ENCODE results near the gene TMEM30A.

Gene TMEM30A

GRCh38 chr6:75329703-75330102, 45.1 kb upstream of the TMEM30A start:
- Histone ChIP-seq H3K9ac (ENCODE audit: low read depth, low read length, poor library complexity, severe bottlenecking) (no peak overlapping the region), H2AFZ (ENCODE audit: low read length) (no peak overlapping the region), H3K27me3 (ENCODE audit: insufficient read depth, low read length, poor library complexity, severe bottlenecking) (no peaks in the 10 kb centered on the region), H3K4me2 (ENCODE audit: low read depth, low read length, poor library complexity, severe bottlenecking) (no peak overlapping the region), H3K9me3 (ENCODE audit: insufficient read depth, low read depth, low read length) (no peaks in the 10 kb centered on the region), H3K9me2 (replicated peaks; ENCODE audit: low read depth, low read length) (no peaks in the 10 kb centered on the region), H3F3A (ENCODE audit: low read depth) (no peaks in the 10 kb centered on the region), H3K36me3 (ENCODE audit: insufficient read depth, low read length) (no peaks in the 10 kb centered on the region), H3K4me3 (ENCODE audit: low read length, poor library complexity, severe bottlenecking) (no peak overlapping the region), H3K4me1 (ENCODE audit: insufficient read depth, low read length, poor library complexity, severe bottlenecking) (no peaks in the 10 kb centered on the region), H3K79me2 (ENCODE audit: insufficient read depth, low read length) (no peaks in the 10 kb centered on the region), H4K20me1 (ENCODE audit: insufficient read depth, low read length, poor library complexity, severe bottlenecking) (no peaks in the 10 kb centered on the region)
- no peak for TF ChIP-seq EZH2phosphoT487 (IDR thresholded peaks at IDR 0.05; ENCODE audit: borderline replicate concordance)
- TF ChIP-seq CTCF (conservative IDR thresholded peaks at IDR 0.05; ENCODE audit: low read length) = no peak

- no peaks in the 10 kb centered on the region for H3K79me2 ChIP-seq (ENCODE audit: insufficient read depth, low read length)
- H3K9me2 ChIP-seq (replicated peaks; ENCODE audit: low read depth, low read length) = no peaks in the 10 kb centered on the region
- no peak overlapping the region for H3K9ac ChIP-seq (ENCODE audit: low read depth, low read length, poor library complexity, severe bottlenecking)
- no peaks in the 10 kb centered on the region for H3K27me3 ChIP-seq (ENCODE audit: insufficient read depth, low read length, poor library complexity, severe bottlenecking)
- H3K4me3 ChIP-seq (ENCODE audit: low read length, poor library complexity, severe bottlenecking) = no peak overlapping the region
- H3F3A ChIP-seq (ENCODE audit: low read depth) = no peaks in the 10 kb centered on the region
- H3K36me3 ChIP-seq (ENCODE audit: insufficient read depth, low read length) = no peaks in the 10 kb centered on the region
- H4K20me1 ChIP-seq (ENCODE audit: insufficient read depth, low read length, poor library complexity, severe bottlenecking) = no peaks in the 10 kb centered on the region
- H2AFZ ChIP-seq (ENCODE audit: low read length) = no peak overlapping the region
- TF ChIP-seq CTCF (conservative IDR thresholded peaks at IDR 0.05; ENCODE audit: low read length) (no peak), EZH2phosphoT487 (IDR thresholded peaks at IDR 0.05; ENCODE audit: borderline replicate concordance) (no peak)
- H3K4me2 ChIP-seq (ENCODE audit: low read depth, low read length, poor library complexity, severe bottlenecking) = no peak overlapping the region
- no peaks in the 10 kb centered on the region for H3K9me3 ChIP-seq (ENCODE audit: insufficient read depth, low read depth, low read length)
- no peaks in the 10 kb centered on the region for H3K4me1 ChIP-seq (ENCODE audit: insufficient read depth, low read length, poor library complexity, severe bottlenecking)
Measured at GRCh38 chr6:75327807-75328206, 43.2 kb upstream of the TMEM30A start.

DNA sequence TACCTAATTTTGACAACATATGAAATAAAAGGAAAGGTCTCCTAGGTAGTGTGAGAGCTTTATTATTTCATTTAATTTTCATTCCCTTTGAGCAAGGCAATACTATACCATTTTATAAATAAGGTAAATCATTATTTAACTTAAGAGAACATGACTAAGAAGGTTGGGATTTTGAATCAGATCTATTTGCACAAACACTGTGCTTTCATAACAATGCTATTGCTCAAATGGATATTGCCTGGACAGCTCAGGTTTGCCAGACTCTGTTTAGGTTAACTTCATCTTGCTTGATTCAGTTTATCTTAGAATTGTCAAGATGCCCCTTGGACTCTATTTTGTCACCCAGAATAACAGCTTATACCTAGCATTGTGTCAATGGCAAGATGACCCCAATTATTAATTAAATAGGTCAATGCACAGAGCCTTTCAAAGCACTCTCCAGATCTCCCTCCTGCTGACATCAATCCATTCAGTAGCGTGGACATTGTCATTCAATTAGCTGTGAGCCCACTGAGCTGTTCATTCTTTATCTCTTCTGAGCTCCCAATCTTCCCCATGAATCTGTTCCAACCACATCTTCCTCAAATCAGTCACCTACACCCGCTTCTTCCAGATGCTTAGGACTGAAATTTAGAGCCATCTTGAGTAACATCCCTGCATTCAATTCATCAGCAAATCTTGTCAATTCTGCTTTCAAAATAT, 42.1 kb upstream of the TMEM30A start:
- Histone ChIP-seq H3K9me3 (ENCODE audit: insufficient read depth, low read depth, low read length) (no peaks in the 10 kb centered on the region), H3K9me2 (replicated peaks; ENCODE audit: low read depth, low read length) (no peaks in the 10 kb centered on the region), H3K4me2 (ENCODE audit: low read depth, low read length, poor library complexity, severe bottlenecking) (no peak overlapping the region), H3K4me1 (ENCODE audit: insufficient read depth, low read length, poor library complexity, severe bottlenecking) (no peaks in the 10 kb centered on the region), H3K27me3 (ENCODE audit: insufficient read depth, low read length, poor library complexity, severe bottlenecking) (no peaks in the 10 kb centered on the region), H3K9ac (ENCODE audit: low read depth, low read length, poor library complexity, severe bottlenecking) (no peak overlapping the region), H3K4me3 (ENCODE audit: low read length, poor library complexity, severe bottlenecking) (no peak overlapping the region), H3F3A (ENCODE audit: low read depth) (no peaks in the 10 kb centered on the region), H4K20me1 (ENCODE audit: insufficient read depth, low read length, poor library complexity, severe bottlenecking) (no peaks in the 10 kb centered on the region), H2AFZ (ENCODE audit: low read length) (no peak overlapping the region), H3K79me2 (ENCODE audit: insufficient read depth, low read length) (no peaks in the 10 kb centered on the region), H3K36me3 (ENCODE audit: insufficient read depth, low read length) (no peaks in the 10 kb centered on the region)
- no peak for TF ChIP-seq EZH2phosphoT487 (IDR thresholded peaks at IDR 0.05; ENCODE audit: borderline replicate concordance)
- TF ChIP-seq CTCF (conservative IDR thresholded peaks at IDR 0.05; ENCODE audit: low read length) = no peak
